OCI-LY1 (cell line): ENCODE data around the gene GSKIP.
"Not testable (repeated sequence)": the region's sequence is repeated elsewhere in the genome, so short reads cannot be mapped to it uniquely, and the experiment has no call there.

Source experiments
- H2AFZ ChIP-seq: fragments of 200-600 bp; sonication (generic), shearing (Covaris generic); 2 replicates; pipeline ENCODE4 v1.6.0; 2014; ENCODE audit warnings: antibody characterized with exemption, mild to moderate bottlenecking, low read length
- H3F3A ChIP-seq: fragments of 200-600 bp; sonication (generic), shearing (Covaris generic); 2 replicates; pipeline ENCODE4 v1.6.0; 2014; ENCODE audit warnings: mild to moderate bottlenecking, antibody characterized with exemption, low read length, moderate library complexity; ENCODE audit not compliant: insufficient read depth
- H3K27ac ChIP-seq: fragments of 200-600 bp; sonication (generic); 2 replicates; pipeline ENCODE4 v1.5.1; 2014; ENCODE audit warnings: low read length, mixed run types, mild to moderate bottlenecking, low read depth; ENCODE audit not compliant: poor library complexity, severe bottlenecking
- H3K27me3 ChIP-seq: fragments of 200-600 bp; sonication (generic); 2 replicates; pipeline ENCODE4 v1.6.0; 2014; ENCODE audit warnings: antibody characterized with exemption, mild to moderate bottlenecking, low read length, moderate library complexity; ENCODE audit not compliant: insufficient read depth
- H3K36me3 ChIP-seq: fragments of 200-600 bp; sonication (generic); 2 replicates; pipeline ENCODE4 v1.6.1; 2014; ENCODE audit warnings: mild to moderate bottlenecking, antibody characterized with exemption, low read length, moderate library complexity, mixed read lengths; ENCODE audit not compliant: insufficient read depth
- H3K4me1 ChIP-seq: fragments of 200-600 bp; sonication (generic); 2 replicates; pipeline ENCODE4 v1.5.1; 2014; ENCODE audit warnings: mild to moderate bottlenecking, low read length, moderate library complexity; ENCODE audit not compliant: insufficient read depth, severe bottlenecking
- H3K4me2 ChIP-seq: fragments of 200-600 bp; sonication (generic), shearing (Covaris generic); 2 replicates; pipeline ENCODE4 v1.6.1; 2014; ENCODE audit warnings: low read length
- H3K4me3 ChIP-seq: fragments of 200-600 bp; sonication (generic); 2 replicates; pipeline ENCODE4 v1.5.1; 2014; ENCODE audit warnings: low read length, low read depth, mild to moderate bottlenecking, mixed read lengths; ENCODE audit not compliant: poor library complexity, severe bottlenecking
- H3K79me2 ChIP-seq: fragments of 200-600 bp; shearing (Covaris generic); 2 replicates; pipeline ENCODE4 v1.6.1; 2016; ENCODE audit warnings: mixed run types, low read length, mixed read lengths; ENCODE audit not compliant: insufficient read depth
- H3K9ac ChIP-seq: fragments of 200-600 bp; sonication (generic), shearing (Covaris generic); 2 replicates; pipeline ENCODE4 v1.6.1; 2014; ENCODE audit warnings: mild to moderate bottlenecking, low read length, mixed read lengths
- H3K9me2 ChIP-seq: fragments of 200-600 bp; sonication (generic), shearing (Covaris generic); 2 replicates; pipeline ENCODE4 v1.6.1; 2014; ENCODE audit warnings: low read depth, mild to moderate bottlenecking, low read length, mixed read lengths
- H3K9me3 ChIP-seq: fragments of 200-600 bp; shearing (Covaris generic); 2 replicates; pipeline ENCODE4 v1.6.1; 2014; ENCODE audit warnings: low read length, mixed read lengths
- H4K20me1 ChIP-seq: fragments of 200-600 bp; sonication (generic), shearing (Covaris generic); 2 replicates; pipeline ENCODE4 v1.6.0; 2016; ENCODE audit warnings: mild to moderate bottlenecking, low read length; ENCODE audit not compliant: insufficient read depth
- CTCF ChIP-seq: fragments of 200-600 bp; sonication (generic), shearing (Covaris generic); IDR thresholded peaks from 2 replicates; pipeline ENCODE4 v1.5.1; 2017; ENCODE audit warnings: mild to moderate bottlenecking, antibody characterized with exemption, low read length, moderate library complexity, mixed read lengths
- EZH2 ChIP-seq: fragments of 200-600 bp; sonication (generic), shearing (Covaris generic); IDR thresholded peaks from 2 replicates; pipeline ENCODE4 v1.8.0; 2017; ENCODE audit warnings: borderline replicate concordance, mixed run types, mild to moderate bottlenecking, antibody characterized with exemption, low read length, moderate library complexity, mixed read lengths

Gene GSKIP

GRCh38 chr14:96341323-96341722 is 22.0 kb upstream of the GSKIP start:
- H3K27ac ChIP-seq = no peak overlapping the region
- H3K4me2 ChIP-seq = no peak overlapping the region
- H4K20me1 ChIP-seq = no peaks in the 10 kb centered on the region
- 0 out of 2 replicates have a peak, but pooled peaks cover 3% of the 10 kb centered on the region for H3K9me3 ChIP-seq
- no peaks in the 10 kb centered on the region for H3K9me2 ChIP-seq
- TF ChIP-seq EZH2 (no peak), CTCF (no peak)
- no peak overlapping the region for H3K4me3 ChIP-seq
- no peaks in the 10 kb centered on the region for H3K27me3 ChIP-seq
- H3K4me1 ChIP-seq = no peaks in the 10 kb centered on the region
- H3F3A ChIP-seq = no peaks in the 10 kb centered on the region
- H2AFZ ChIP-seq = no peak overlapping the region
- H3K36me3 ChIP-seq = peaks cover 43% of the 10 kb centered on the region
- no peaks in the 10 kb centered on the region for H3K79me2 ChIP-seq
- no peak overlapping the region for H3K9ac ChIP-seq

DNA sequence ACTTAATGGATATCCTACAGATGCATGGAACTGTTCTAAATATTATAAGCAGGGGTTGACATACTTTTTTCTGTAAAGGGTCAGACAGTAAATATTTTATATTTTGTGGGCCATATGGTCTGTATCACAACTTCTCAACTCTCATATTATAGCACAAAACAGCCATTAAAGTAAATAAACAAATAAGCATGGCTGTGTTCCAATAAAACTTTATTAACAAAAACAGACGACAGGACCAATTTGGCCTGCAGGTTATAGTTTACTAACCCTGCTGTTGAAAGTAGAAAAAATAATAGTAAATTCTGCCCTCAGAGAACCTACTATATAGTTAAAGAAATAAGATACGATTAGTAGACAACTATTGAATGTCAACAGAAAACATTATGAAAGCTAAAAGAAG is 17.7 kb upstream of the GSKIP start:
- no peaks in the 10 kb centered on the region for H4K20me1 ChIP-seq
- H3K4me2 ChIP-seq = no peak overlapping the region
- no peaks in the 10 kb centered on the region for H3F3A ChIP-seq
- H2AFZ ChIP-seq = no peak overlapping the region
- H3K9ac ChIP-seq = no peak overlapping the region
- H3K27me3 ChIP-seq = no peaks in the 10 kb centered on the region
- no peak overlapping the region for H3K27ac ChIP-seq
- 0 out of 2 replicates have a peak, but pooled peaks cover 7% of the 10 kb centered on the region for H3K79me2 ChIP-seq
- no peak overlapping the region for H3K4me3 ChIP-seq
- H3K36me3 ChIP-seq = peaks cover 4% of the 10 kb centered on the region
- no peak for TF ChIP-seq CTCF
- no peak for TF ChIP-seq EZH2
- H3K4me1 ChIP-seq = no peaks in the 10 kb centered on the region
- H3K9me3 ChIP-seq = no peaks in the 10 kb centered on the region
- H3K9me2 ChIP-seq = no peaks in the 10 kb centered on the region

DNA sequence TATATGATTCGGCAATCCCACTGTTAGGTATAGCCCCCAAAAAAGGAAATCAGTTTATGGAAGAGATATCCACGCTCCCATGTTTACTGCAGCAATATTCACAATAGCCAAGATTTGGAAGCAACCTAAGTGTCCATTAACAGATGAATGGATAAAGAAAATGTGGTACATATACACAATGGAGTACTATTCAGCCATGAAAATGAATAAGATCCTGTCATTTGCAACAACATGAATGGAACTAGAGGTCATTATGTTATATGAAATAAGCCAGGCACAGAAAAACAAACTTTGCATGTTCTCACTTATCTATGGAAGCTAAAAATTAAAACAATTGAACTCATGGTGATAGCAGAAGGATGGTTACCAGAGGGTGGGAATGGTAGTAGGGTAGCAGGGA is 15.4 kb upstream of the GSKIP start:
- not testable (repeated sequence) for H2AFZ ChIP-seq, H3F3A ChIP-seq, H3K36me3 ChIP-seq, H3K4me2 ChIP-seq, H3K27me3 ChIP-seq, H4K20me1 ChIP-seq, H3K9ac ChIP-seq, H3K27ac ChIP-seq, H3K4me3 ChIP-seq, H3K79me2 ChIP-seq, H3K4me1 ChIP-seq, H3K9me3 ChIP-seq, H3K9me2 ChIP-seq

- Histone ChIP-seq H3F3A (no peaks in the 10 kb centered on the region), H3K79me2 (0 out of 2 replicates have a peak, but pooled peaks cover 7% of the 10 kb centered on the region), H2AFZ (no peak overlapping the region), H3K9me3 (no peaks in the 10 kb centered on the region), H3K27me3 (no peaks in the 10 kb centered on the region), H3K4me3 (no peak overlapping the region), H3K4me1 (no peaks in the 10 kb centered on the region), H3K36me3 (peaks cover 4% of the 10 kb centered on the region; the same call in 1 of the 2 replicates), H3K4me2 (no peak overlapping the region), H3K9me2 (no peaks in the 10 kb centered on the region), H3K27ac (no peak overlapping the region), H4K20me1 (no peaks in the 10 kb centered on the region), H3K9ac (no peak overlapping the region)
- TF ChIP-seq CTCF = no peak
- no peak for TF ChIP-seq EZH2
Measured at GRCh38 chr14:96349286-96350075, 13.8 kb upstream of the GSKIP start.
